Fibroblast of the aortic adventitia (primary cell): ENCODE measurements around the gene SYT1. TPM values are rescaled to one million over a fixed set of nuclear protein-coding genes. Genes with fewer than 3 reads are reported as not detected.

ENCODE experiments used
- DNase-seq: peaks from one replicate; pipeline ENCODE4 v3.0.0-alpha.2; 2010; ENCODE audit warnings: low read depth
- H3K4me3 ChIP-seq: 2 replicates; pipeline ENCODE4 v1.5.1; 2011; ENCODE audit warnings: low read depth, mild to moderate bottlenecking, control low read depth, low read length, moderate library complexity
- CTCF ChIP-seq: IDR thresholded peaks from 2 replicates; pipeline ENCODE4 v1.5.1; 2011; ENCODE audit warnings: mild to moderate bottlenecking, low read length, control low read depth, inconsistent platforms; ENCODE audit not compliant: insufficient read depth
- total RNA-seq: library from RNA; depleted of rRNA; stranded (reverse); fragments of >200 nt; gene quantifications from 2 replicates; pipeline ENCODE4 v1.2.3, GENCODE V29; 2012; ENCODE audit warnings: low replicate concordance

Gene SYT1
- total RNA-seq, 1 donor = 43.3 TPM

- no peak for TF ChIP-seq CTCF
- H3K4me3 ChIP-seq = no peak overlapping the region
- DNase-seq = no peak
Measured at GRCh38 chr12:78853231-78853630, 11.3 kb upstream of the SYT1 start.

DNA sequence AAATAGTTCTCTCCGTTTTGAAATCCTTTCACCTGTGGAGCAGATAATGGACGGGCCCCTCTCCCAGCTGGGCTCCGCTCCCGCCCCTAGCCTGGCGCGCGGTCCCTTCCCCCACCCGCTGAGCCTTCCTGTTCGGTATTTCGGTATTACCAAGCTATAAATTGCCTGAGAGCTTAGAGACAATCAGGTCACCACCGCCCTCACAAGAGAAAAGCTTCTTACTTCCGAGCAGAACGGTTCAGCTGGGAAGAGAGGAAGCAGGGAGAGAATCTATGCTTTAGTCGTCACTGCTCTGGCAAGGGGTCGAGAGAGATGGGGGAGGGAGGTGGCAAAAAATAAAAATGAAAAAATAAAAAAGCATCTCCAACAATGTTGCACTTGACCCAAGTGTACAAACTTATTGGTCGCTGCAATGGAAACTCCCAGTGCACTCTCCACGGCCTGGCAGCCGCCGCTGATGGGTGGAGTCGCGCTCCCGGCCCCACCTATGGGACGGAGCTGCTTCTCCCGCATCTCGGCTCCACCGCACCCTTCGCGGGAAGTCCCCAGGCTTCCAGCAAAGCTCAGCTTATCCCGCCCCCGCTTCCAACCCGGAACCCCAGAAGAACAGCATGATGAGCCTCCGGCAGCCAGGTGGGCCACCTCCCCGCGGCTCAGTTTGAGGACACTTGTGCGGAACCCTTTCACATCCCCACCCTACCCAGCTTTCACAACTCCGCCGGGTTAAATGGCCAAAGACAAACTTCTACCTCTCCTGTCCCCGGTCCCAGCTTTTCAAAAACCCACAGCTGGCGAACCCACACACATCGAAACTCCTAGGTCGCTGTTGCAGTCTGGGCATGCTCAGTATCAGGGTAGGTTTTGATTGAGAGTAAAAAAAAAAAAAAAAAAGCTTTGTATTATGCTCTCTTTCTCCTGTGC lies 832 bp upstream of the SYT1 start:
- no peak for TF ChIP-seq CTCF
- peak; percentile 72 for DNase-seq
- peak overlapping the region; percentile 86 for H3K4me3 ChIP-seq

GRCh38 chr12:78864870-78865463 lies 393 bp downstream of the SYT1 start:
- H3K4me3 ChIP-seq = peak overlapping the region; percentile 86
- DNase-seq = peak; percentile 16
- no peak for TF ChIP-seq CTCF

DNA sequence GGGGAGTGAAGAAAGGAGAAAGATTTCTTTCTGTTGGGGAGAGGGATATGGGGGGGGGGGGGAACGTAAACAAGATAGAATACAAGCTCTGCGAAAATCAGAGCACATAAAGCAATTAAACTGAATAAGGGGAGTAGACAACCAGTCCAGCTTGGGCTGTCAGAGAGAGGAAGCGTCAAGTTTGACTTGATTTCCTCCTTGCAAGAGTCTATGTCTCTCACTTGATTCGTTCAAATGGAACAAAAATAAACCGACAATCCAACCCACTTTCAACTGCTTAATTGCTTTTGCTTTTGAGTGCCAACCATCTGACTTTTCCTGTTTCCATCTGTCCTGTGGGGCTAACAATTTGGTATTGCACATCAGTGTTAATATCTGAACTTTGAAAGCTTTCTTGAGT lies 942 bp downstream of the SYT1 start:
- no peak for TF ChIP-seq CTCF

GRCh38 chr12:78866518-78866917 lies 1.9 kb downstream of the SYT1 start:
- TF ChIP-seq CTCF = no peak
- DNase-seq = peak; percentile 30
- H3K4me3 ChIP-seq = peak overlapping the region; percentile 86

More for the DNA sequence above, 942 bp downstream of the SYT1 start:
- DNase-seq = peak; percentile 25
- peak overlapping the region; percentile 86 for H3K4me3 ChIP-seq

DNA sequence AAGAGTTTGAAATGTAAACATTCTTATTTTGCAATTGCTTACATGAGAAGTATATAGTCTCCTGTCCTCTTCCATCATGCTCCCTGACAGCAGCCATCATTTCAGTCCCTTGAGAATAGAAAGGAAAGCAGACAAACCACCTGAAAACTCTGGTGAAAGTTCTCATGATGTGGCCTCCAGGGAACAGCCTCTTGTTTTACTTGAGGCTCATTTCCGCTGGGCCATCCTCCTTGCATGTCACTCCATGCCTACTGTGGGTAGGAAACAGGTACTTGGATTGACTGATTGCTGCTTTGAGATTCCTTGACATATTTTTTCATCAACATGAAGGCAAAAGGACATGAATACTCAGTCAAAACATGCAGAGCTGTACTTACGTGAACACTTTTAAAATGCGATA lies 6.0 kb downstream of the SYT1 start:
- no peak for DNase-seq
- H3K4me3 ChIP-seq = no peak overlapping the region
- no peak for TF ChIP-seq CTCF
